OCI-LY7 (cell line): Measurements from ENCODE around the gene ENO1. TPM values are rescaled to one million over a fixed set of nuclear protein-coding genes. Genes with fewer than 3 reads are reported as not detected.
A peak's percentile ranks its signal among the peaks of the same experiment; 100 is the strongest.

ENCODE experiments used
- BruUV-seq: library from RNA; stranded (reverse); fragments of 400-500 nt; replicated peaks from 2 replicates; lab custom pipeline; 2021; lab: Mats Ljungman, UMichigan
- CTCF ChIA-PET: fragments of 300-600 bp; sonication (Branson Sonifier 250); formaldehyde crosslinking; loops from one replicate; lab custom pipeline; 2022; ENCODE audit warnings: antibody characterized with exemption; ENCODE audit not compliant: unreplicated experiment; lab: Charles Lee
- POLR2A ChIA-PET: fragments of 300-600 bp; sonication (Branson Sonifier 250); formaldehyde crosslinking; loops from one replicate; lab custom pipeline; 2022; ENCODE audit warnings: antibody characterized with exemption; lab: Charles Lee
- DNase-seq: peaks from one replicate; pipeline ENCODE4 v3.0.0-alpha.2; 2015; ENCODE audit warnings: low spot score
- H2AFZ ChIP-seq: fragments of 200-600 bp; sonication (generic), shearing (Covaris generic); 2 replicates; pipeline ENCODE4 v1.6.1; 2014; ENCODE audit warnings: mild to moderate bottlenecking, antibody characterized with exemption, low read length, moderate library complexity
- H3K27ac ChIP-seq: fragments of 200-600 bp; sonication (generic); 2 replicates; pipeline ENCODE4 v1.5.1; 2014; ENCODE audit warnings: mixed run types, low read depth, mild to moderate bottlenecking, moderate library complexity, low read length, inconsistent platforms; ENCODE audit not compliant: poor library complexity, severe bottlenecking
- H3K36me3 ChIP-seq: fragments of 200-600 bp; sonication (generic); 2 replicates; pipeline ENCODE4 v1.6.1; 2014; ENCODE audit warnings: mild to moderate bottlenecking, antibody characterized with exemption, low read length, moderate library complexity, mixed read lengths; ENCODE audit not compliant: insufficient read depth
- H3K4me1 ChIP-seq: fragments of 200-600 bp; sonication (generic); 2 replicates; pipeline ENCODE4 v1.5.1; 2014; ENCODE audit warnings: mild to moderate bottlenecking, low read length; ENCODE audit not compliant: insufficient read depth, poor library complexity, severe bottlenecking
- H3K4me2 ChIP-seq: fragments of 200-600 bp; sonication (generic); 2 replicates; pipeline ENCODE4 v1.6.1; 2014; ENCODE audit warnings: mild to moderate bottlenecking, low read length
- H3K4me3 ChIP-seq: fragments of 200-600 bp; sonication (generic); 2 replicates; pipeline ENCODE4 v1.5.1; 2014; ENCODE audit warnings: mild to moderate bottlenecking, low read depth, low read length; ENCODE audit not compliant: poor library complexity, severe bottlenecking
- H3K79me2 ChIP-seq: fragments of 200-600 bp; sonication (generic); 2 replicates; pipeline ENCODE4 v1.6.1; 2016; ENCODE audit warnings: low read depth, mild to moderate bottlenecking, low read length, moderate library complexity, mixed read lengths; ENCODE audit not compliant: insufficient read depth
- H3K9me2 ChIP-seq: fragments of 200-600 bp; sonication (generic); 2 replicates; pipeline ENCODE4 v1.6.1; 2016; ENCODE audit warnings: mild to moderate bottlenecking, low read length, mixed read lengths; ENCODE audit not compliant: insufficient read depth
- H3K9me3 ChIP-seq: fragments of 200-600 bp; sonication (generic); 2 replicates; pipeline ENCODE4 v1.6.1; 2014; ENCODE audit warnings: mild to moderate bottlenecking, mixed run types, low read length, mixed read lengths
- H4K20me1 ChIP-seq: fragments of 200-600 bp; sonication (generic); 2 replicates; pipeline ENCODE4 v1.6.1; 2014; ENCODE audit warnings: mild to moderate bottlenecking, antibody characterized with exemption, low read length, moderate library complexity, mixed read lengths; ENCODE audit not compliant: insufficient read depth
- EZH2phosphoT487 ChIP-seq: fragments of 200-600 bp; sonication (generic); IDR thresholded peaks from 2 replicates; pipeline ENCODE4 v1.6.1; 2018; ENCODE audit warnings: low read depth, borderline replicate concordance, mild to moderate bottlenecking, mixed run types, antibody characterized with exemption, low read length, moderate library complexity, mixed read lengths
- intact Hi-C: fragments of 100-400 bp; cut with micrococcal nuclease; formaldehyde crosslinking; loops from one replicate; pipeline ENCODE4 v1.10.0; 2022; ENCODE audit not compliant: unreplicated experiment
- total RNA-seq, 2 experiments: library from RNA; depleted of rRNA in 1 of 2; stranded (reverse); fragments of >200 nt in 1 of 2; shearing (Covaris generic) in 1 of 2; gene quantifications; 2 replicates each; pipeline ENCODE4 v1.2.3, GENCODE V29; 2014 to 2022
- TF ChIP-seq, protein P1 (sequence below): fragments of 200-600 bp; sonication (generic); conservative IDR thresholded peaks from 2 replicates; pipeline ENCODE4 v1.5.1; 2014; ENCODE audit warnings: mild to moderate bottlenecking, antibody characterized with exemption, low read length, moderate library complexity, mixed read lengths

The ENO1 gene
- total RNA-seq, 2 experiments from 2014 or later = 1,017 to 1,337 TPM

DNA sequence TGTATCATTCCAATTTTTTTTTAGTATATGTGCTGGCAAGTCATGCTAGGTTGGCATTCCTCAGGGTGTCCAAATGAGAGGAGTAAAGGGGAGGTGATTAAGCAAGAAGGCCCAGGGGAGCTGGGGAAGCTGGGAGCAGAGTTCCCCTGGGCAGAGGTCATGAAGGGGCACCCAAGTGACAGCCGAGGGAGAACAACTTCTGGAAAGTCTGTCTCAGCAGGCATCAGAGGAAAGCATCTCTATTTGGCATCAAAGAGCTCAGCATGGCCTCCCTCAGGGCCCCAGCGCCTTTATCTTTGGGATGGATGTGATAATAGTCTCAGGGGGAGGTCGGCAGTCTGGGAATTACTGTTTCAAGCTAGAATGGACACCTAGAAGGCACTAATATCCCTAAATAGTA, 5.0 kb upstream of the ENO1 start:
- DNase-seq = no peak
- Histone ChIP-seq H2AFZ (no peak overlapping the region), H3K27ac (no peak overlapping the region), H3K9me2 (no peaks in the 10 kb centered on the region), H3K9me3 (no peaks in the 10 kb centered on the region), H3K4me3 (no peak overlapping the region), H3K36me3 (no peaks in the 10 kb centered on the region), H3K4me1 (peaks cover 14% of the 10 kb centered on the region), H3K79me2 (peaks cover 12% of the 10 kb centered on the region; the same call in 1 of the 2 replicates), H3K4me2 (no peak overlapping the region), H4K20me1 (no peaks in the 10 kb centered on the region)
- BruUV-seq = no TSS peak
- ChIA-PET CTCF (no interaction called here), POLR2A (interaction anchor here (0.7 kb wide), 1 partner anchor 56 kb away, joined by 3 read pairs; no protein-coding TSS in a partner anchor)
- intact Hi-C loops = no loop called here
- no peak for TF ChIP-seq EZH2phosphoT487
- TF ChIP-seq, protein P1, sequence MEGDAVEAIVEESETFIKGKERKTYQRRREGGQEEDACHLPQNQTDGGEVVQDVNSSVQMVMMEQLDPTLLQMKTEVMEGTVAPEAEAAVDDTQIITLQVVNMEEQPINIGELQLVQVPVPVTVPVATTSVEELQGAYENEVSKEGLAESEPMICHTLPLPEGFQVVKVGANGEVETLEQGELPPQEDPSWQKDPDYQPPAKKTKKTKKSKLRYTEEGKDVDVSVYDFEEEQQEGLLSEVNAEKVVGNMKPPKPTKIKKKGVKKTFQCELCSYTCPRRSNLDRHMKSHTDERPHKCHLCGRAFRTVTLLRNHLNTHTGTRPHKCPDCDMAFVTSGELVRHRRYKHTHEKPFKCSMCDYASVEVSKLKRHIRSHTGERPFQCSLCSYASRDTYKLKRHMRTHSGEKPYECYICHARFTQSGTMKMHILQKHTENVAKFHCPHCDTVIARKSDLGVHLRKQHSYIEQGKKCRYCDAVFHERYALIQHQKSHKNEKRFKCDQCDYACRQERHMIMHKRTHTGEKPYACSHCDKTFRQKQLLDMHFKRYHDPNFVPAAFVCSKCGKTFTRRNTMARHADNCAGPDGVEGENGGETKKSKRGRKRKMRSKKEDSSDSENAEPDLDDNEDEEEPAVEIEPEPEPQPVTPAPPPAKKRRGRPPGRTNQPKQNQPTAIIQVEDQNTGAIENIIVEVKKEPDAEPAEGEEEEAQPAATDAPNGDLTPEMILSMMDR = no peak

- DNase-seq = peak; percentile 45
- intact Hi-C loops = loop anchor here (2.0 to 5.0 kb wide), 3 partner anchors 63 to 458 kb away; partner anchors contain the start of genes RERE and SLC2A5
- Histone ChIP-seq H3K9me3 (no peaks in the 10 kb centered on the region), H2AFZ (peak overlapping the region; percentile 61; the same call in 1 of the 2 replicates), H3K4me3 (peak overlapping the region; percentile 99), H3K36me3 (peaks cover 33% of the 10 kb centered on the region), H3K4me2 (peak overlapping the region; percentile 87), H3K79me2 (peaks cover 46% of the 10 kb centered on the region), H4K20me1 (peaks cover 20% of the 10 kb centered on the region), H3K27ac (peak overlapping the region; percentile 77), H3K4me1 (peaks cover 31% of the 10 kb centered on the region), H3K9me2 (no peaks in the 10 kb centered on the region)
- ChIA-PET POLR2A (interaction anchor here (0.7 to 1.0 kb wide), 2 partner anchors 10 to 597 kb away, joined by 3 to 4 read pairs; no protein-coding TSS in a partner anchor), CTCF (no interaction called here)
- BruUV-seq = TSS peak; percentile 92
- TF ChIP-seq EZH2phosphoT487 = no peak
- TF ChIP-seq, protein P1 = no peak
Measured at GRCh38 chr1:8879922-8880676, 1.6 kb upstream of the ENO1 start.
